ENCODE measurements around the gene LRCH1.

Gene LRCH1

GRCh38 chr13:46587807-46588418 lies 34.9 kb downstream of the LRCH1 start:
- peaks cover 12% of the 10 kb centered on the region for H3K4me1 ChIP-seq (ENCODE audit: insufficient read depth, low read length)

GRCh38 chr13:46592385-46592784 lies 39.4 kb downstream of the LRCH1 start:
- no peak for ATAC-seq (ENCODE audit: insufficient read depth, low read depth)
- no peak overlapping the region for H2AFZ ChIP-seq (ENCODE audit: low read depth, low read length)
- peaks cover 100% of the 10 kb centered on the region for H3K79me2 ChIP-seq (ENCODE audit: insufficient read depth, low read length)
- no peak for TF ChIP-seq EZH2 (IDR thresholded peaks at IDR 0.05; ENCODE audit: borderline replicate concordance, low read depth, low read length, severe bottlenecking)
- no peak for TF ChIP-seq CTCF (IDR thresholded peaks at IDR 0.05; ENCODE audit: borderline replicate concordance, extremely low read depth, low read length, poor library complexity, severe bottlenecking)
- DNase-seq = no peak
- no peak overlapping the region for H3K4me3 ChIP-seq (ENCODE audit: low read depth in 1 of 2, low read length in 2 of 2)
- no peaks in the 10 kb centered on the region for H3K27me3 ChIP-seq (ENCODE audit: insufficient read depth, low read length, poor library complexity)
- H3K27ac ChIP-seq (ENCODE audit: low read length) = no peak overlapping the region
- no peaks in the 10 kb centered on the region for H3K9me3 ChIP-seq (ENCODE audit: insufficient read depth, low read length, severe bottlenecking)
- no peaks in the 10 kb centered on the region for H3K36me3 ChIP-seq (ENCODE audit: insufficient read depth, low read length)
- H3K4me1 ChIP-seq (ENCODE audit: insufficient read depth, low read length) = peaks cover 12% of the 10 kb centered on the region
- no peak overlapping the region for H3K4me2 ChIP-seq (ENCODE audit: insufficient read depth, low read length)
- no peak overlapping the region for H3K9ac ChIP-seq (ENCODE audit: low read depth, low read length)
- H4K20me1 ChIP-seq (ENCODE audit: insufficient read depth, low read length) = peaks cover 61% of the 10 kb centered on the region

More at GRCh38 chr13:46587807-46588418, 34.9 kb downstream of the LRCH1 start:
- ATAC-seq (ENCODE audit: insufficient read depth, low read depth) = no peak
- Histone ChIP-seq H3K4me2 (ENCODE audit: insufficient read depth, low read length) (no peak overlapping the region), H3K9me3 (ENCODE audit: insufficient read depth, low read length, severe bottlenecking) (no peaks in the 10 kb centered on the region), H3K9ac (ENCODE audit: low read depth, low read length) (no peak overlapping the region), H2AFZ (ENCODE audit: low read depth, low read length) (no peak overlapping the region), H3K79me2 (ENCODE audit: insufficient read depth, low read length) (peaks cover 100% of the 10 kb centered on the region), H4K20me1 (ENCODE audit: insufficient read depth, low read length) (peaks cover 63% of the 10 kb centered on the region), H3K27ac (ENCODE audit: low read length) (no peak overlapping the region), H3K36me3 (ENCODE audit: insufficient read depth, low read length) (no peaks in the 10 kb centered on the region), H3K4me3 (ENCODE audit: low read depth in 1 of 2, low read length in 2 of 2) (no peak overlapping the region), H3K27me3 (ENCODE audit: insufficient read depth, low read length, poor library complexity) (no peaks in the 10 kb centered on the region)
- TF ChIP-seq EZH2 (IDR thresholded peaks at IDR 0.05; ENCODE audit: borderline replicate concordance, low read depth, low read length, severe bottlenecking) = no peak
- no peak for TF ChIP-seq CTCF (IDR thresholded peaks at IDR 0.05; ENCODE audit: borderline replicate concordance, extremely low read depth, low read length, poor library complexity, severe bottlenecking)
- no peak for DNase-seq

- Histone ChIP-seq H3K27me3 (ENCODE audit: insufficient read depth, low read length, poor library complexity) (no peaks in the 10 kb centered on the region), H4K20me1 (ENCODE audit: insufficient read depth, low read length) (peaks cover 64% of the 10 kb centered on the region), H3K79me2 (ENCODE audit: insufficient read depth, low read length) (peaks cover 100% of the 10 kb centered on the region), H3K4me3 (ENCODE audit: low read depth in 1 of 2, low read length in 2 of 2) (no peak overlapping the region), H3K9ac (ENCODE audit: low read depth, low read length) (no peak overlapping the region), H3K4me2 (ENCODE audit: insufficient read depth, low read length) (no peak overlapping the region), H2AFZ (ENCODE audit: low read depth, low read length) (no peak overlapping the region), H3K4me1 (ENCODE audit: insufficient read depth, low read length) (peaks cover 12% of the 10 kb centered on the region), H3K9me3 (ENCODE audit: insufficient read depth, low read length, severe bottlenecking) (no peaks in the 10 kb centered on the region), H3K36me3 (ENCODE audit: insufficient read depth, low read length) (no peaks in the 10 kb centered on the region), H3K27ac (ENCODE audit: low read length) (no peak overlapping the region)
- ATAC-seq (ENCODE audit: insufficient read depth, low read depth) (peak; percentile 73), DNase-seq (peak; percentile 27)
- TF ChIP-seq CTCF (IDR thresholded peaks at IDR 0.05; ENCODE audit: borderline replicate concordance, extremely low read depth, low read length, poor library complexity, severe bottlenecking) = no peak
- TF ChIP-seq EZH2 (IDR thresholded peaks at IDR 0.05; ENCODE audit: borderline replicate concordance, low read depth, low read length, severe bottlenecking) = no peak
These were observed 40.4 kb downstream of the LRCH1 start for GRCh38 chr13:46593398-46593797.
